MV-4-11 (cell line): ENCODE measurements around the gene IGSF11.
A peak's percentile ranks its signal among the peaks of the same experiment; 100 is the strongest.

ENCODE experiments used
- DNase-seq: peaks from one replicate; lab custom pipeline; 2025; lab: John Stamatoyannopoulos, UW

The IGSF11 gene

DNA sequence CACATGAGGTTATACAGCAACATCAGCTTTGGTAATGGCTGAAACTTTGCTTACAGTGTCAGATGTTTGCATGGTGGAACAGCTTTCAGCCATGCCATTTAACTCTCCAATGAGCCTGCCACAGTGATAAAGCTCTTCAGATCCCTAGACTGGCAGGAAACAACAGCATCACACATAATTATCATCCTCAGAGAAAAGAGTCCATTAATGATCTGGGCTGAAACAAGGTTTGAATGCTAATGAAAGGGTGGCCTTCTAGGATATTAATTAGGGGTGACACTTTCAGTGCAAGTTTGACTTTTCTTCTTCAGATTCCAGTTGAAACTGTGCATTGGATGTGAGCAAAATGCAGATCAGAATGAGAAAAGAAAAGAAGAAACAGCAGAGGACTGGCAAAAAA lies 166.6 kb downstream of the IGSF11 start:
- no peak for DNase-seq

DNA sequence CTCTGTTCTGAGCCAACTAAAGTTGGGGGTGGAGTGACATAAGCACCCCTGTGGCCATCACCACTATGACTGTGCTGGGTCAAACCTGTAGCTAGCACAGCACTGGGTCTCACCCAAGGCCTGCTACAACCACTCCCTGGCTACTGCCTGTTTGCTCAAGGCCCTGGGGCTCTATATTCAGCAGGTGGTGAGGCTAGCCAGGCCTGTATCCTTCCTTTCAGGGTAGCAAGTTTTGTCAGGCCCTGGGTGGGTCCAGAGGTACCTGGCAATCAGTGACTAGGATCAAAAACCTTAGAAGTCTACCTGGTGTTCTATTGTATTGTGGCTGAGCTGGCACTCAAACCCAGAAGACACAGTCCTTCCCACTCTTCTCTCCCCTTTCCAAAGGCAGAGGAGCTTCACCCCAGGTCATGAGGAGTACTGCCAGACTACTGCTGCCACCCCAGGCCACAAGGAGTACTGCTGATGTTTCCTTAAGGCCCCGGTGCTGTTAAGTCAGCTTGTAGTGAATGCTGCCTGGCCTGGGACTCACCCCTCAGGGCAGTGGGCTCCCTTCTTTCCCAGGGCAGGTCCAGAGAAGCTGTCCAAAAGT lies 170.8 kb downstream of the IGSF11 start:
- DNase-seq = no peak

DNA sequence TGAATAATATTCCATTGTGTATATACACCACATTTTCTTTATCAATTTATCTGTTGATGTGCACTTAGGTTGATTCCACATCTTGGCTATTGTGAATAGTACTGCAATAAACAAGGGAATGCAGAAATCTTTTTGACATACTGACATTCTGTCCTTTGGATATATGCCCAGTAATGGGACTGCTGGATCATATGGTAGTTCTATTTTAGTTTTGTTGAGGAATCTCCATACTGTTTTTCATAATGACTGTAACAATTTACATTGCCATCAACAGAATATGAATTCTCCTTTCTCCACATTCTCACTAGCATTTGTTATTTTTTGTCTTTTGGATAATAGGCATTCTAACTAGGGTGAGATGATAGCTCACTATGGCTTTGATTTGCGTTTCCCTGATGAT lies 174.7 kb downstream of the IGSF11 start:
- no peak for DNase-seq

- peak; percentile 33 for DNase-seq
Measured at GRCh38 chr3:118851466-118852193, 183.0 kb downstream of the IGSF11 start.

DNA sequence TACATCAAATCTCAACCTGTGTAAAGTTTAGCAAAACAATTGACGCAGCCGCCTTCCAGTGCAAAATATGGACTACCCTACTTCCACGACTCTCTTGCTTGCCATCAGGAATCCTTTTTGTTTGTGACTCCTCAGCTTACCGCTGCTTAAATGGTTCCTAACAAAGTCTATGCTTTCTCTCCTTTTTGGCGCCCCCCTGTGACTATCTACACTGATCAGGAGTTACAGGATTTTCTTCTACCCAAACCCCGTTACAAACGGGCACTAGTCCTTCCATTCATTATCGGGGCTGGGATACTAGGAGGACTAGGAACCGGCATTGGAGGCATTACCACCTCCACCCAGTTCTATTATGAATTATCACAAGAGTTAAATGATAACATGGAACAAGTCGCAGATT lies 184.0 kb downstream of the IGSF11 start:
- DNase-seq = no peak
